Neural progenitor cell (in vitro differentiated cells): ENCODE results near the gene ECPAS.

ENCODE experiments used
- EZH2 ChIP-seq: fragments of 200-600 bp; sonication (generic); IDR thresholded peaks from 2 replicates; pipeline ENCODE4 v1.6.1; 2017; ENCODE audit warnings: antibody characterized with exemption, mild to moderate bottlenecking, moderate library complexity
- EZH2phosphoT487 ChIP-seq: fragments of 200-600 bp; sonication (generic); IDR thresholded peaks from 2 replicates; pipeline ENCODE4 v1.6.1; 2017; ENCODE audit warnings: antibody characterized with exemption
- TF ChIP-seq, protein P1 (sequence below): fragments of 200-600 bp; sonication (generic); IDR thresholded peaks from 2 replicates; pipeline ENCODE4 v1.5.1; 2017; ENCODE audit warnings: antibody characterized with exemption, mild to moderate bottlenecking

DNA sequence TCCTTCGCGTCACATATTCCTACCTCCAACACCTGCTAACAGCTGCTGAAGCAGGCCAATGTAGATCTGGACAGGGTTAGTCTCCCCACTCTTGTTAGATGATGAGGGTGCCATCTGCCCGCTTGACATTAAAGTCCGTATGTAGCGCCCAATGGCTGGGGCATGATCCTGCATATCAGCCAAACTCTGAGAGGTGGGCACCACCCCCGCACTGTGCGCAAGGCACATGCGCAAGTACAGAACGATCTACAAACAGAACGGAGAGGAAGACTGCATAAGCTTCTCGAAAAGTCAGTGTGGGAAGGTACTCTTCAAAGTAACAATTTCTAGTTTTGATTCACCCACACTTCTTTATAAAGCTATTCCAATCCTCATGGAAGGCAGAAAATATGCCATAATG is 69.8 kb downstream of the ECPAS start:
- TF ChIP-seq, protein P1, sequence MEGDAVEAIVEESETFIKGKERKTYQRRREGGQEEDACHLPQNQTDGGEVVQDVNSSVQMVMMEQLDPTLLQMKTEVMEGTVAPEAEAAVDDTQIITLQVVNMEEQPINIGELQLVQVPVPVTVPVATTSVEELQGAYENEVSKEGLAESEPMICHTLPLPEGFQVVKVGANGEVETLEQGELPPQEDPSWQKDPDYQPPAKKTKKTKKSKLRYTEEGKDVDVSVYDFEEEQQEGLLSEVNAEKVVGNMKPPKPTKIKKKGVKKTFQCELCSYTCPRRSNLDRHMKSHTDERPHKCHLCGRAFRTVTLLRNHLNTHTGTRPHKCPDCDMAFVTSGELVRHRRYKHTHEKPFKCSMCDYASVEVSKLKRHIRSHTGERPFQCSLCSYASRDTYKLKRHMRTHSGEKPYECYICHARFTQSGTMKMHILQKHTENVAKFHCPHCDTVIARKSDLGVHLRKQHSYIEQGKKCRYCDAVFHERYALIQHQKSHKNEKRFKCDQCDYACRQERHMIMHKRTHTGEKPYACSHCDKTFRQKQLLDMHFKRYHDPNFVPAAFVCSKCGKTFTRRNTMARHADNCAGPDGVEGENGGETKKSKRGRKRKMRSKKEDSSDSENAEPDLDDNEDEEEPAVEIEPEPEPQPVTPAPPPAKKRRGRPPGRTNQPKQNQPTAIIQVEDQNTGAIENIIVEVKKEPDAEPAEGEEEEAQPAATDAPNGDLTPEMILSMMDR: no peak
- TF ChIP-seq EZH2: no peak
- no peak for TF ChIP-seq EZH2phosphoT487
